ENCODE data around the gene SLC5A12. TPM values are rescaled to one million over a fixed set of nuclear protein-coding genes. Genes with fewer than 3 reads are reported as not detected.

SLC5A12 gene
- 0.36 and 0.88 TPM in 2 replicates for total RNA-seq

GRCh38 chr11:26721948-26722475 is at the start of gene SLC5A12:
Gene SLC5A12 (minus strand): TSS chr11:26722060. CDS start chr11:26721714, 346 bp downstream.
- H3K27me3 ChIP-seq (ENCODE audit: insufficient read depth, low read length) = no peaks in the 10 kb centered on the region
- H4K20me1 ChIP-seq (ENCODE audit: insufficient read depth, low read length) = no peaks in the 10 kb centered on the region
- no peak for DNase-seq (ENCODE audit: insufficient read length, low spot score, missing footprints)
- H3K4me1 ChIP-seq (ENCODE audit: insufficient read depth, low read length) = no peaks in the 10 kb centered on the region
- no peaks in the 10 kb centered on the region for H3K9me3 ChIP-seq (ENCODE audit: low read depth, low read length)
- TF ChIP-seq CTCF (IDR thresholded peaks at IDR 0.05; ENCODE audit: extremely low read depth, low read depth, low read length) = no peak
- H3K36me3 ChIP-seq (ENCODE audit: insufficient read depth, low read length) = no peaks in the 10 kb centered on the region
- H3K4me3 ChIP-seq (ENCODE audit: insufficient read depth, low read length) = no peak within 1 kb of the TSS
- no peaks in the 10 kb centered on the region for H3K79me2 ChIP-seq (ENCODE audit: insufficient read depth, low read length)
- no peak within 1 kb of the TSS for H3K4me2 ChIP-seq (ENCODE audit: insufficient read depth, low read length)
- H2AFZ ChIP-seq (ENCODE audit: low read length) = no peak within 1 kb of the TSS
- H3K27ac ChIP-seq (ENCODE audit: low read depth, low read length) = no peak within 1 kb of the TSS

GRCh38 chr11:26769027-26769426 is 47.2 kb upstream of the SLC5A12 start:
- no peak overlapping the region for H3K4me3 ChIP-seq (ENCODE audit: insufficient read depth, low read length)
- H3K79me2 ChIP-seq (ENCODE audit: insufficient read depth, low read length) = no peaks in the 10 kb centered on the region
- H3K27me3 ChIP-seq (ENCODE audit: insufficient read depth, low read length) = no peaks in the 10 kb centered on the region
- H3K36me3 ChIP-seq (ENCODE audit: insufficient read depth, low read length) = no peaks in the 10 kb centered on the region
- H3K9me3 ChIP-seq (ENCODE audit: low read depth, low read length) = no peaks in the 10 kb centered on the region
- H3K27ac ChIP-seq (ENCODE audit: low read depth, low read length) = no peak overlapping the region
- H3K4me1 ChIP-seq (ENCODE audit: insufficient read depth, low read length) = no peaks in the 10 kb centered on the region
- TF ChIP-seq CTCF (IDR thresholded peaks at IDR 0.05; ENCODE audit: extremely low read depth, low read depth, low read length) = no peak
- H3K4me2 ChIP-seq (ENCODE audit: insufficient read depth, low read length) = no peak overlapping the region
- H4K20me1 ChIP-seq (ENCODE audit: insufficient read depth, low read length) = no peaks in the 10 kb centered on the region
- DNase-seq (ENCODE audit: insufficient read length, low spot score, missing footprints) = no peak
- H2AFZ ChIP-seq (ENCODE audit: low read length) = no peak overlapping the region

GRCh38 chr11:26767060-26767459 is 45.2 kb upstream of the SLC5A12 start:
- H3K4me2 ChIP-seq (ENCODE audit: insufficient read depth, low read length) = no peak overlapping the region
- DNase-seq (ENCODE audit: insufficient read length, low spot score, missing footprints) = no peak
- TF ChIP-seq CTCF (IDR thresholded peaks at IDR 0.05; ENCODE audit: extremely low read depth, low read depth, low read length) = no peak
- no peaks in the 10 kb centered on the region for H3K4me1 ChIP-seq (ENCODE audit: insufficient read depth, low read length)
- no peaks in the 10 kb centered on the region for H3K27me3 ChIP-seq (ENCODE audit: insufficient read depth, low read length)
- H3K4me3 ChIP-seq (ENCODE audit: insufficient read depth, low read length) = no peak overlapping the region
- no peaks in the 10 kb centered on the region for H3K36me3 ChIP-seq (ENCODE audit: insufficient read depth, low read length)
- no peaks in the 10 kb centered on the region for H4K20me1 ChIP-seq (ENCODE audit: insufficient read depth, low read length)
- H2AFZ ChIP-seq (ENCODE audit: low read length) = peak overlapping the region; percentile 2
- no peak overlapping the region for H3K27ac ChIP-seq (ENCODE audit: low read depth, low read length)
- H3K79me2 ChIP-seq (ENCODE audit: insufficient read depth, low read length) = no peaks in the 10 kb centered on the region
- no peaks in the 10 kb centered on the region for H3K9me3 ChIP-seq (ENCODE audit: low read depth, low read length)

- H3K9me3 ChIP-seq (ENCODE audit: low read depth, low read length) = no peaks in the 10 kb centered on the region
- no peaks in the 10 kb centered on the region for H3K27me3 ChIP-seq (ENCODE audit: insufficient read depth, low read length)
- H3K36me3 ChIP-seq (ENCODE audit: insufficient read depth, low read length) = no peaks in the 10 kb centered on the region
- no peak overlapping the region for H3K4me2 ChIP-seq (ENCODE audit: insufficient read depth, low read length)
- TF ChIP-seq CTCF (IDR thresholded peaks at IDR 0.05; ENCODE audit: extremely low read depth, low read depth, low read length) = no peak
- no peak overlapping the region for H3K27ac ChIP-seq (ENCODE audit: low read depth, low read length)
- no peaks in the 10 kb centered on the region for H3K4me1 ChIP-seq (ENCODE audit: insufficient read depth, low read length)
- no peaks in the 10 kb centered on the region for H4K20me1 ChIP-seq (ENCODE audit: insufficient read depth, low read length)
- DNase-seq (ENCODE audit: insufficient read length, low spot score, missing footprints) = no peak
- H3K79me2 ChIP-seq (ENCODE audit: insufficient read depth, low read length) = no peaks in the 10 kb centered on the region
- H3K4me3 ChIP-seq (ENCODE audit: insufficient read depth, low read length) = no peak overlapping the region
- no peak overlapping the region for H2AFZ ChIP-seq (ENCODE audit: low read length)
Observed at GRCh38 chr11:26765323-26765722, 43.5 kb upstream of the SLC5A12 start.
